Keratinocyte (primary cell): ENCODE measurements around the gene CD274. TPM values are rescaled to one million over a fixed set of nuclear protein-coding genes. Genes with fewer than 3 reads are reported as not detected.

Experiments
- DNase-seq: peaks from one replicate; pipeline ENCODE4 v3.0.0-alpha.2; 2011; ENCODE audit warnings: low read depth, missing footprints, low spot score
- FAIRE-seq: peaks from 2 replicates; lab custom pipeline; 2011; peaks lifted over from hg19 to GRCh38; lab: Jason Lieb, UNC
- H2AFZ ChIP-seq: 2 replicates; pipeline ENCODE4 v1.6.0; 2012; ENCODE audit warnings: low read length, control low read depth, inconsistent platforms; ENCODE audit not compliant: control insufficient read depth
- H3K27ac ChIP-seq: 2 replicates; pipeline ENCODE4 v1.5.1; 2011; ENCODE audit warnings: low read length; ENCODE audit not compliant: control insufficient read depth, insufficient read depth
- H3K27me3 ChIP-seq: 3 replicates; pipeline ENCODE4 v1.6.0; 2011; ENCODE audit warnings: low read length; ENCODE audit not compliant: control insufficient read depth, insufficient read depth; ENCODE audit errors: extremely low read depth
- H3K36me3 ChIP-seq, 2 experiments: 2 replicates in 1 of 2; 3 replicates in 1 of 2; pipeline ENCODE4 v1.5.1; 2011; ENCODE audit warnings: low read length in 2 of 2, mild to moderate bottlenecking in 1 of 2; ENCODE audit not compliant: control insufficient read depth in 2 of 2, insufficient read depth in 2 of 2; ENCODE audit errors: extremely low read depth in 1 of 2
- H3K4me1 ChIP-seq: 3 replicates; pipeline ENCODE4 v1.5.1; 2011; ENCODE audit warnings: low read length; ENCODE audit not compliant: control insufficient read depth, insufficient read depth; ENCODE audit errors: extremely low read depth
- H3K4me2 ChIP-seq: 3 replicates; pipeline ENCODE4 v1.6.0; 2011; ENCODE audit warnings: low read depth, low read length; ENCODE audit not compliant: control insufficient read depth, insufficient read depth; ENCODE audit errors: extremely low read depth
- H3K4me3 ChIP-seq, 3 experiments: fragments of 200-600 bp in 1 of 3; sonication (generic) in 1 of 3; 2 replicates in 2 of 3; 3 replicates in 1 of 3; pipeline ENCODE4 v1.5.1; 2011 to 2016; ENCODE audit warnings: low read length in 3 of 3, mild to moderate bottlenecking in 3 of 3, control low read depth in 2 of 3, inconsistent platforms in 1 of 3, low read depth in 1 of 3, mixed read lengths in 1 of 3, mixed run types in 1 of 3, moderate library complexity in 1 of 3; ENCODE audit not compliant: control insufficient read depth in 2 of 3, insufficient read depth in 2 of 3; ENCODE audit errors: extremely low read depth in 1 of 3
- H3K79me2 ChIP-seq: 2 replicates; pipeline ENCODE4 v1.6.0; 2012; ENCODE audit warnings: low read length; ENCODE audit not compliant: control insufficient read depth, insufficient read depth
- H3K9ac ChIP-seq: 3 replicates; pipeline ENCODE4 v1.6.0; 2011; ENCODE audit warnings: low read length; ENCODE audit not compliant: control insufficient read depth, insufficient read depth; ENCODE audit errors: extremely low read depth
- H3K9me1 ChIP-seq: 3 replicates; pipeline ENCODE4 v1.6.0; 2011; ENCODE audit warnings: low read length; ENCODE audit not compliant: control insufficient read depth, insufficient read depth; ENCODE audit errors: extremely low read depth
- H3K9me3 ChIP-seq: 2 replicates; pipeline ENCODE4 v1.5.1; 2012; ENCODE audit warnings: low read depth, low read length; ENCODE audit not compliant: control insufficient read depth
- H4K20me1 ChIP-seq: 3 replicates; pipeline ENCODE4 v1.6.0; 2011; ENCODE audit warnings: low read length; ENCODE audit not compliant: control insufficient read depth, insufficient read depth; ENCODE audit errors: extremely low read depth
- EZH2 ChIP-seq: IDR thresholded peaks from one replicate; pipeline ENCODE4 v1.6.1; 2012; ENCODE audit warnings: inconsistent platforms, mild to moderate bottlenecking, low read length, moderate library complexity
- dilution Hi-C: fragments of 300-500 bp; cut with MboI; formaldehyde crosslinking; loops from one replicate; pipeline ENCODE4 v1.7.0; 2020; ENCODE audit warnings: low sequenced_read_pairs; ENCODE audit not compliant: extremely low pct_ligation_motif_present
- polyA plus RNA-seq, 5 experiments: library from polyadenylated mRNA; depleted of rRNA in 3 of 5; stranded (reverse) in 3 of 5; stranded (forward) in 1 of 5; unstranded in 1 of 5; fragments of >200 nt; gene quantifications; 1 replicate in 1 of 5; 2 replicates in 3 of 5; 3 replicates in 1 of 5; pipeline versions ENCODE4 v1.2.1 to v1.2.3, GENCODE V29; 2011 to 2012; ENCODE audit warnings: missing spikeins in 2 of 5, low read depth in 1 of 5, low replicate concordance in 1 of 5
- TF ChIP-seq, protein P1 (sequence below), 3 experiments: IDR thresholded peaks in 1 of 3; conservative IDR thresholded peaks in 1 of 3; optimal IDR thresholded peaks in 1 of 3; 2 replicates in 2 of 3; 3 replicates in 1 of 3; pipeline versions ENCODE3 to v1.5.1; 2011; ENCODE audit warnings: low read length in 3 of 3, mild to moderate bottlenecking in 3 of 3, moderate library complexity in 2 of 3, control low read depth in 1 of 3, inconsistent platforms in 1 of 3; ENCODE audit not compliant: insufficient read depth in 2 of 3; ENCODE audit errors: extremely low read depth in 1 of 3

CD274 gene
- polyA plus RNA-seq, 1 donor (not counting 4 experiments of a cell fraction or from before 2014, with no cell fraction given) = 36.3 TPM

DNA sequence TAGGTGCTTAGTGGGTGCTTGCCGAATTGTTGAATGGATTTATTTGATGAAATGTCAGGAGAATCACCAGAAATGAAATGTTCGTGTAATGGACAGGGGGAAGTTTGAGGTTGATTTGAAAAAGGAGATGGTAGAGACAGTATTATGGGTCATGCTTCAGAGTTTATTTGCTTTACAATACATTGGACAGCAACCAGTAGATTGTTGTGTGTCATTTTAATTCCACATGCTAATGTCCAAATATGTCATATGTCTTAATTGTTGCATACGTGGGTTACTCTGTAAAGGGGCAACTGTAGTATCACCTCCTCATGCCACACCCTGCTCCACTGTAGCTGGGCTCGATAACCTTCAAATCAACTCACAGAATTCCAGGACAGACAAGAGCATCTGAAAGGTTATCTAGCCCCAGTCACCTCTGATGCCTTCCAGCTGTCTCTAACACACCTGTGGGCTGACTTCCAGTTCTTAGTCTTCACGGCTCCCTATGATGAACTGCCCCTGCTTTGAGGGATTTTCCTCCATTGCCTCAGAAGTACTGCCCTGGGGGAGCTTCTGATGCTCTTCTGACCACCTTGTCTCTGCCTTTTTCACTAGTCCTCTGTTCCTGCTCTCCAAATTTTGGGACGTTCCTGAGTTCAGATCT lies 61.7 kb downstream of the CD274 start:
- Histone ChIP-seq H3K9ac (peak overlapping the region; percentile 71), H3K36me3 (peaks cover 0 to 13% of the 10 kb centered on the region in 2 experiments), H2AFZ (no peak overlapping the region), H3K9me1 (no peaks in the 10 kb centered on the region), H3K79me2 (peaks cover 49% of the 10 kb centered on the region), H4K20me1 (no peaks in the 10 kb centered on the region), H3K9me3 (no peaks in the 10 kb centered on the region), H3K4me3 (peak overlapping the region; percentile 43 to 89 (median 78)), H3K4me2 (peak overlapping the region; percentile 100), H3K27me3 (no peaks in the 10 kb centered on the region), H3K4me1 (peaks cover 59% of the 10 kb centered on the region), H3K27ac (peak overlapping the region; percentile 78)
- FAIRE-seq (peak; percentile 68), DNase-seq (no peak)
- dilution Hi-C loops = no loop called here
- TF ChIP-seq EZH2 = no peak
- TF ChIP-seq, protein P1, sequence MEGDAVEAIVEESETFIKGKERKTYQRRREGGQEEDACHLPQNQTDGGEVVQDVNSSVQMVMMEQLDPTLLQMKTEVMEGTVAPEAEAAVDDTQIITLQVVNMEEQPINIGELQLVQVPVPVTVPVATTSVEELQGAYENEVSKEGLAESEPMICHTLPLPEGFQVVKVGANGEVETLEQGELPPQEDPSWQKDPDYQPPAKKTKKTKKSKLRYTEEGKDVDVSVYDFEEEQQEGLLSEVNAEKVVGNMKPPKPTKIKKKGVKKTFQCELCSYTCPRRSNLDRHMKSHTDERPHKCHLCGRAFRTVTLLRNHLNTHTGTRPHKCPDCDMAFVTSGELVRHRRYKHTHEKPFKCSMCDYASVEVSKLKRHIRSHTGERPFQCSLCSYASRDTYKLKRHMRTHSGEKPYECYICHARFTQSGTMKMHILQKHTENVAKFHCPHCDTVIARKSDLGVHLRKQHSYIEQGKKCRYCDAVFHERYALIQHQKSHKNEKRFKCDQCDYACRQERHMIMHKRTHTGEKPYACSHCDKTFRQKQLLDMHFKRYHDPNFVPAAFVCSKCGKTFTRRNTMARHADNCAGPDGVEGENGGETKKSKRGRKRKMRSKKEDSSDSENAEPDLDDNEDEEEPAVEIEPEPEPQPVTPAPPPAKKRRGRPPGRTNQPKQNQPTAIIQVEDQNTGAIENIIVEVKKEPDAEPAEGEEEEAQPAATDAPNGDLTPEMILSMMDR (optimal IDR thresholded peaks at IDR 0.05 in 1 of 3, IDR thresholded peaks at IDR 0.05 in 1 of 3, conservative IDR thresholded peaks at IDR 0.05 in 1 of 3; ENCODE audit: extremely low read depth in 1 of 3, insufficient read depth in 2 of 3, low read length in 3 of 3) = no peak

DNA sequence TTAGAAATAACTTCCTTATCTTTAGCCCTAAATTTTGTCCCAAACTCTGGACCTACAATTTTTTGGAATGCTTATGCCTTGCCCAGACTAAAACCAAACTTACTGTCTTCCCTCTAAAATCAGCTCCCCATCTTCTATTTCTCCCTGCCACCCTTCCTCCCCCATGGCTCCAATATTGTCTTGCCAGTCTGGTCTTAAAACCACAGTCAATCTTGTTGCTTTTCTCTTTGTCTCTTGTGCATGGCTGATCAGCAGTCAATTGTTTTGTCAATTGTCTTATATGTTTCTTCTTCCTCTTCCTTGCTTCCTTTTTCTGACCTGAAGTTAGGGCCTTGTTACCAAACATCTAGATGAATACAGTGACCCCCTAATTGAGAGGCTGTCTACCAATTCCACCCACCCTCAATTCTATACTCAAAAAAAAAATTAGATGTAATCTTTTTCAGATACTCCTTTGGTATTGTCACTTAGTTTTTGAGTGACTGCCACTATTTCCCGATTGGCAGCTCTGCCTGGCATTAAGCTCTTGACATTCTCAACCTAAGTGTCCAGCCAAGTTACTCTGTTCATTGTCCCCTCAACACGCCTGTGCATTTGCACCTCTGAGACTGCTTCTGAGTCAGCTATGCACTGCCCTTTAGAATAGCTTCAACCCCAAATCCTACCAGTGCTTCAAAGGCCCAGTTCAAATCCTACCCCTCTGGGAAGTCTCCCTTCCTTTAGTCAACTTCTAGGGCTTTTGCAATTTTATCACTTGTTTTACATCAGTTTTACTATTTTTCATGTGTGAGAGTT lies 62.5 kb downstream of the CD274 start:
- no peak for DNase-seq
- no peaks in the 10 kb centered on the region for H3K27me3 ChIP-seq
- TF ChIP-seq EZH2 = no peak
- TF ChIP-seq, protein P1 (optimal IDR thresholded peaks at IDR 0.05 in 1 of 3, IDR thresholded peaks at IDR 0.05 in 1 of 3, conservative IDR thresholded peaks at IDR 0.05 in 1 of 3; ENCODE audit: extremely low read depth in 1 of 3, insufficient read depth in 2 of 3, low read length in 3 of 3) = no peak
- H3K27ac ChIP-seq = peak overlapping the region; percentile 22
- no peaks in the 10 kb centered on the region for H4K20me1 ChIP-seq
- peaks cover 0 to 14% of the 10 kb centered on the region in 2 experiments for H3K36me3 ChIP-seq
- no peak for FAIRE-seq
- H3K79me2 ChIP-seq = peaks cover 55% of the 10 kb centered on the region
- peak overlapping the region; percentile 43 to 89 (median 78) for H3K4me3 ChIP-seq
- H3K9ac ChIP-seq = no peak overlapping the region
- peaks cover 59% of the 10 kb centered on the region for H3K4me1 ChIP-seq
- no peak overlapping the region for H2AFZ ChIP-seq
- peak overlapping the region; percentile 100 for H3K4me2 ChIP-seq
- H3K9me3 ChIP-seq = no peaks in the 10 kb centered on the region
- H3K9me1 ChIP-seq = no peaks in the 10 kb centered on the region
- dilution Hi-C loops = no loop called here
